GM12878 (cell line): Measurements from ENCODE around the gene SLC22A7. TPM values are rescaled to one million over a fixed set of nuclear protein-coding genes. Genes with fewer than 3 reads are reported as not detected.

Experiments
- ATAC-seq: fragments of 200-7000 bp; cut with Tn5 transposase; 3 replicates; pipeline ENCODE4 v1.9.1; 2020; ENCODE audit warnings: mild to moderate bottlenecking, moderate library complexity
- BruUV-seq: library from RNA; stranded (reverse); fragments of 400-500 nt; replicated peaks from 2 replicates; lab custom pipeline; 2021; lab: Mats Ljungman, UMichigan
- CTCF ChIA-PET: fragments of 300-600 bp; sonication (Branson Sonifier 250); formaldehyde crosslinking; extraction: SDS; loops from one replicate; lab custom pipeline; 2021; ENCODE audit warnings: inconsistent platforms; lab: Yijun Ruan, JAX
- POLR2A ChIA-PET: fragments of 350-600 bp; formaldehyde crosslinking; extraction: SDS; loops from one replicate; lab custom pipeline; 2021; ENCODE audit warnings: inconsistent platforms; lab: Charles Lee
- RAD21 ChIA-PET: fragments of 300-600 bp; sonication (Branson Sonifier 250); formaldehyde crosslinking; loops from one replicate; lab custom pipeline; 2023; ENCODE audit warnings: antibody characterized with exemption; ENCODE audit not compliant: unreplicated experiment; lab: Charles Lee
- SMC1A ChIA-PET: fragments of 300-600 bp; sonication (Branson Sonifier 250); formaldehyde crosslinking; loops from one replicate; lab custom pipeline; 2023; ENCODE audit not compliant: unreplicated experiment, uncharacterized antibody; lab: Charles Lee
- DNase-seq: peaks from one replicate; pipeline ENCODE4 v3.0.0-alpha.2; 2011; ENCODE audit warnings: low read depth, low spot score
- FAIRE-seq: peaks from 3 replicates; lab custom pipeline; 2011; peaks lifted over from hg19 to GRCh38; lab: Jason Lieb, UNC
- H2AFZ ChIP-seq: 2 replicates; pipeline ENCODE4 v1.6.0; 2011; ENCODE audit warnings: low read depth, low read length, control low read depth; ENCODE audit not compliant: control insufficient read depth
- H3K27ac ChIP-seq: 2 replicates; pipeline ENCODE4 v1.5.1; 2011; ENCODE audit warnings: control low read depth; ENCODE audit not compliant: control insufficient read depth, insufficient read depth
- H3K27me3 ChIP-seq, 2 experiments: replicated peaks in 1 of 2; 2 replicates each; pipeline versions ENCODE4 v1.6.0 to v1.6.1; 2011; ENCODE audit warnings: low read length in 1 of 2; ENCODE audit not compliant: control insufficient read depth in 2 of 2, insufficient read depth in 2 of 2
- H3K36me3 ChIP-seq, 2 experiments: 2 replicates each; pipeline ENCODE4 v1.5.1; 2011; ENCODE audit warnings: low read length in 1 of 2; ENCODE audit not compliant: control insufficient read depth in 2 of 2, insufficient read depth in 2 of 2
- H3K4me1 ChIP-seq: 2 replicates; pipeline ENCODE4 v1.6.1; 2011; ENCODE audit warnings: mild to moderate bottlenecking, low read length, moderate library complexity, mixed read lengths; ENCODE audit not compliant: control insufficient read depth, insufficient read depth
- H3K4me2 ChIP-seq: 2 replicates; pipeline ENCODE4 v1.6.0; 2011; ENCODE audit warnings: control low read depth; ENCODE audit not compliant: control insufficient read depth, insufficient read depth
- H3K4me3 ChIP-seq: fragments of 200-600 bp; sonication (generic); 2 replicates; pipeline ENCODE4 v1.5.1; 2016
- H3K79me2 ChIP-seq: 2 replicates; pipeline ENCODE4 v1.6.0; 2011; ENCODE audit warnings: low read length; ENCODE audit not compliant: control insufficient read depth, insufficient read depth
- H3K9ac ChIP-seq: 2 replicates; pipeline ENCODE4 v1.8.0; 2011; ENCODE audit warnings: low read length, control low read depth, mixed read lengths; ENCODE audit not compliant: control insufficient read depth, insufficient read depth
- H3K9me3 ChIP-seq: replicated peaks from 3 replicates; pipeline ENCODE4 v1.5.1; 2011; ENCODE audit warnings: mild to moderate bottlenecking, low read length; ENCODE audit not compliant: control insufficient read depth, insufficient read depth
- H4K20me1 ChIP-seq: 2 replicates; pipeline ENCODE4 v1.6.0; 2011; ENCODE audit not compliant: control insufficient read depth, insufficient read depth
- BACH1 ChIP-seq: fragments of 450-650 bp; IDR thresholded peaks from 2 replicates; pipeline ENCODE4 v1.6.1; 2017; ENCODE audit warnings: mild to moderate bottlenecking, borderline replicate concordance
- CTCF ChIP-seq, 3 experiments: IDR thresholded peaks in 2 of 3; conservative IDR thresholded peaks in 1 of 3; 2 replicates each; pipeline ENCODE4 v1.5.1; 2011; ENCODE audit warnings: low read depth in 3 of 3, low read length in 3 of 3, mild to moderate bottlenecking in 3 of 3, control low read depth in 2 of 3, moderate library complexity in 2 of 3, inconsistent platforms in 1 of 3, mixed read lengths in 1 of 3; ENCODE audit not compliant: control insufficient read depth in 2 of 3, insufficient read depth in 1 of 3; ENCODE audit errors: extremely low read depth in 1 of 3
- EP300 ChIP-seq, 2 experiments: fragments of 150-350 bp in 1 of 2; IDR thresholded peaks; 2 replicates each; pipeline ENCODE4 v1.6.1; 2011 to 2012; ENCODE audit warnings: low read depth in 2 of 2, low read length in 2 of 2, borderline replicate concordance in 1 of 2, improper control_type of control experiment in 1 of 2, inconsistent platforms in 1 of 2; ENCODE audit not compliant: control insufficient read depth in 1 of 2
- HDAC2 ChIP-seq: fragments of 200-600 bp; sonication (generic); IDR thresholded peaks from 2 replicates; pipeline ENCODE4 v1.6.1; 2017
- IKZF2 ChIP-seq, 2 experiments: fragments of 450-650 bp; IDR thresholded peaks; 2 replicates each; pipeline ENCODE4 v1.6.1; 2017; ENCODE audit warnings: mild to moderate bottlenecking in 2 of 2, moderate library complexity in 2 of 2
- WGBS: methylation state at CpG from one replicate; pipeline ENCODE4 v1.1.6; 2016; ENCODE audit warnings: low lambda C conversion rate; ENCODE audit not compliant: insufficient replicate concordance, insufficient coverage; ENCODE audit errors: missing lambda C conversion rate; 5-methylcytosine and 5-hydroxymethylcytosine counted together
- in situ Hi-C: fragments of 300-500 bp; cut with MboI; formaldehyde crosslinking; loops from 9 replicates; pipeline ENCODE4 v1.14.3; 2018; ENCODE audit warnings: mixed read lengths
- intact Hi-C: fragments of 100-400 bp; cut with micrococcal nuclease; formaldehyde crosslinking; loops from one replicate; pipeline ENCODE4 v1.14.2; 2022; ENCODE audit not compliant: unreplicated experiment
- polyA plus RNA-seq, 11 experiments: library from polyadenylated mRNA; depleted of rRNA in 4 of 11; unstranded in 6 of 11; stranded (reverse) in 5 of 11; fragments of >200 nt; fragmentation: Nextera tagmentation in 4 of 11; fragmentation: Illumina TruSeq in 1 of 11; extraction: Ambion mirVana in 4 of 11; extraction: Trizol in 1 of 11; gene quantifications; 1 replicate in 1 of 11; 2 replicates in 10 of 11; pipeline versions ENCODE4 v1.2.1 to v1.2.3, GENCODE V29; 2011 to 2016; ENCODE audit warnings: inconsistent platforms in 2 of 11, missing spikeins in 2 of 11, low read depth in 1 of 11
- total RNA-seq, 4 experiments: library from RNA; depleted of rRNA in 3 of 4; stranded (reverse); fragments of >200 nt in 3 of 4; fragmentation: Illumina TruSeq in 1 of 4; extraction: Trizol in 1 of 4; gene quantifications; 2 replicates each; pipeline versions ENCODE4 v1.2.1 to v1.2.3, GENCODE V29; 2013 to 2021

The SLC22A7 gene
- total and polyA plus RNA-seq, 10 of the 15 experiments (the other 5 are each of a cell fraction or from before 2014, with no cell fraction given) = 0.08 to 0.31 TPM; not detected in 8

GRCh38 chr6:43287717-43288679 is 10.1 kb upstream of the SLC22A7 start:
- Histone ChIP-seq H3K36me3 (no peaks in the 10 kb centered on the region), H3K4me2 (no peak overlapping the region), H3K79me2 (no peaks in the 10 kb centered on the region), H3K4me3 (no peak overlapping the region), H3K27ac (no peak overlapping the region), H3K9me3 (no peaks in the 10 kb centered on the region), H3K4me1 (no peaks in the 10 kb centered on the region), H4K20me1 (no peaks in the 10 kb centered on the region), H2AFZ (no peak overlapping the region), H3K9ac (no peak overlapping the region), H3K27me3 (peaks cover 0 to 2% of the 10 kb centered on the region in 2 experiments; a peak in 3 of 4 replicates)
- no TSS peak for BruUV-seq
- no peak for FAIRE-seq
- 27% methylated on average over 7 of the region's 7 CpGs for WGBS
- ChIA-PET RAD21 (interaction anchor here (0.8 kb wide), 1 partner anchor 12 kb away, joined by 3 read pairs; no protein-coding TSS in a partner anchor), CTCF (interaction anchor here (0.8 to 1.4 kb wide), 3 partner anchors 9 to 73 kb away, joined by 3 read pairs; no protein-coding TSS in a partner anchor), POLR2A (no interaction called here), SMC1A (interaction anchor here (0.8 to 1.9 kb wide), 2 partner anchors 33 to 70 kb away, joined by 3 to 4 read pairs; no protein-coding TSS in a partner anchor)
- TF ChIP-seq CTCF (IDR thresholded peaks at IDR 0.05 in 2 of 3, conservative IDR thresholded peaks at IDR 0.05 in 1 of 3; ENCODE audit: control insufficient read depth in 2 of 3, extremely low read depth in 1 of 3, insufficient read depth in 1 of 3, low read depth in 3 of 3, low read length in 3 of 3) = no peak
- TF ChIP-seq HDAC2 = no peak
- TF ChIP-seq IKZF2 (IDR thresholded peaks at IDR 0.05) = no peak
- TF ChIP-seq EP300 (IDR thresholded peaks at IDR 0.05; ENCODE audit: borderline replicate concordance in 1 of 2, control insufficient read depth in 1 of 2, low read depth in 2 of 2, low read length in 2 of 2) = no peak
- TF ChIP-seq BACH1 = no peak
- intact Hi-C loops (no loop called here), in situ Hi-C loops (no loop called here)
- DNase-seq = no peak
- ATAC-seq = no peak; the same call in 1 of the 3 replicates
